EH (cell line): ENCODE results near the gene NIM1K.
"Not testable (repeated sequence)": the region's sequence is repeated elsewhere in the genome, so short reads cannot be mapped to it uniquely, and the experiment has no call there.

ENCODE experiments used
- DNase-seq: peaks from one replicate; pipeline ENCODE4 v3.0.0-alpha.2; 2015; ENCODE audit warnings: low read depth

Gene NIM1K

GRCh38 chr5:43230707-43231106, 38.7 kb downstream of the NIM1K start:
- DNase-seq = no peak

GRCh38 chr5:43231977-43232376, 40.0 kb downstream of the NIM1K start:
- peak; percentile 6 for DNase-seq

DNA sequence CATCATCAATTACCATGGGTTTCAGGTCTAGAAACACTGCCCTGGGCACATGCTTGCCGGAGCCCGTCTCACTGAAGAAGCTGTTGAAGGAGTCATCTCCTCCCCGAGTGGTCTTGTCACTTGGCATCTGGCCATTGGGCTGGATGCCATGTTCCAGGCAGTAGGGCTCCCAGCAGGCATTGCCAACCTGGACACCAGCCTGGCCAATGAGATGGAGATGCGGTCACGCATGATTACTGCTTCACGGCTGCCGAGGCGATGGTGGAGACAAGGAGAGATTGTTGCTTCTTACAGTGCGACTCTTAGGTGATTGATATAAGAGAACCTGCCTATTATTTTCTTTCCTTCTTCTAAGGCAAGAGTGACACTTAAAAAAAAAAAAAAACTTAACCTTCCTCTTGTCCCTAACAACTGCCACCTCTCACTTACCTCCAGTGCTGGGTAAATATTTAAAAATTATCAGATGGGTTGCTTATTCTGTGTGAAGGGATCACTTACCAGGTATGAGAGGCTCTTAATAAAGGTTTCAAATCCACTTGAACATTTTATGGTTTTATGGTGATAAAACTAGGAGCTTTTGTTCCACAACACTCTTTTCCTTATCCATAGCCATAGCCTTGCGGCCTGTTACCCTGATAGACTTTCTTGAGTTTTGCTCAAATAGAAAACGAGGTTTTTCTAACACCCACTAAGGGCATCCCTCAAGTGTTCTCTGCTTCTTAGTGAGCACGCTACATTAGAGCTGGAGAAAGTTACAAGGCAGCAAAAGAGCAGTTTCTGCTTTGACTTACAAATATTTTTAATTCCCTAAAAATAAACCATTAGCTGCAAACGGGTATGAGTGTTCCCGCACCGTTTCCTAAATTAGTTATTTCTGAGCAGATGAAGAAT, 41.2 kb downstream of the NIM1K start:
- no peak for DNase-seq

- no peak for DNase-seq
Observed at GRCh38 chr5:43233946-43234345, 41.9 kb downstream of the NIM1K start.

- no peak for DNase-seq
Observed at GRCh38 chr5:43236653-43237355, 44.8 kb downstream of the NIM1K start.

DNA sequence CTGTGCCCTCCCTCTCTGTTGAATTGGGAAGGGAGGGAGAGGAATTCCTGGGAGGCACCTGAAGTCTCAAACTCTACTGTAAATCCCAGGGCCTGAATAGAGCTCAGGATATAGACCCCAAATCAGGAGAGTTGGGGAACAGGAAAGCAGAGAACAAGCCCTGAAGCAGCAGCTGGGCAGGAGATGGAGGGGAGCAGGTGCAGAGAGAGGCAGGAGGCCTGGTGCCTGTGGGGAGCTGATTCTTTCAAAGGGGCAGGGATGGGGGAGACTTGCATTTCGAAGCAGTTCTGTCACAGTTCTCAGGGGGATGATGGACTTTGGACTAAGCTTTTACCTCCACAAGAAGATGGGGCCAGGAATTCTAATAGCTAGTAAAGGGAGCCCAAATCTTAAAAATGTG, 50.2 kb downstream of the NIM1K start:
- no peak for DNase-seq

GRCh38 chr5:43243270-43243669, 51.2 kb downstream of the NIM1K start:
- DNase-seq = no peak

GRCh38 chr5:43244823-43245565, 53.0 kb downstream of the NIM1K start:
- DNase-seq = no peak

DNA sequence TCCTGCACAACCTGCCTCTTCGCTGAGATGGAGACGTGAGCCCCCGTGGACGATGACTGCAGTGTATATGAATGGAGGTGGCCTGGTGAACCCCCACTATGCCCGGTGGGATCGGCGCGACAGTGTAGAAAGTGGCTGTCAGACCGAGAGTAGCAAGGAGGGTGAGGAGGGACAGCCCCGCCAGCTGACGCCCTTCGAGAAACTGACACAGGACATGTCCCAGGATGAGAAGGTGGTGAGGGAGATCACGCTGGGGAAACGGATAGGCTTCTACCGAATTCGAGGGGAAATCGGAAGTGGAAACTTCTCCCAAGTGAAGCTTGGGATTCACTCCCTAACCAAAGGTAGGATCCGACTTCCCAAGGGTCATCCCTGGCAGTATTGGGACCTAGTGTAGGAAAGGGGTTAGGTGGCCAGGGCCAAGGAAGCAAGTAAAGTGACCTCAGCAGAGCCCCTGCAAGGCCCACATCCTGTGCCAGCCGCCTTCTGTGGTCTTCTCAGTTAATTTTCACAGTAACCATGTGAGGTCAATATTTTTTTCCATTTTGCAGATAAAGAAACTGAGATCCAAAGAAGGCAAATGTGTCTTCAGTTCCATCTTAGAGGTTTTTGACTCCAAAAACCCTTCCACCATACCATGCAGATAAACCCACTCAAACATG, 53.8 kb downstream of the NIM1K start:
- DNase-seq = no peak

- DNase-seq = no peak
Observed at GRCh38 chr5:43251754-43252153, 59.7 kb downstream of the NIM1K start.

DNA sequence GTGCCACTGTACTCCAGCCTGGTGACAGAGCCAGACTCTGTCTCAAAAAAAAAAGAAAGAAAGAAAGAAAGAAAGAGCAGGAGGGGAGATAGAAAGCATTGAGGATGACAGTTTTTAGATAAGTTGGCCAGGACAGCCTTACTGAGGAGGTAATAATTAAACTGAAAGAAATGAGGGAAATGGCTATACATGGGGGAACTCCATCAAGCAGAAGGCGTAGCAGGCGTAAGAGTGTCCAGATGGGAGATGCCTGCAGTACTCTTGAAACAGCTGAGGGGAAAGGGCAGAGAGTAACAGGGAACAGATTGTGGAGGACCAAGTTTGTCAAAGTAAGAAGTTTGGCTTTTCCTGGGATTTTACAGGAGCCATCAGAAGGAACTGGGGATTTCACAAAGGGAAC, 63.7 kb downstream of the NIM1K start:
- DNase-seq = no peak

- no peak for DNase-seq
Observed at GRCh38 chr5:43256261-43256966, 64.4 kb downstream of the NIM1K start.

- no peak for DNase-seq
Observed at GRCh38 chr5:43258116-43258515, 66.1 kb downstream of the NIM1K start.

GRCh38 chr5:43262269-43262668, 70.2 kb downstream of the NIM1K start:
- DNase-seq = not testable (repeated sequence)

DNA sequence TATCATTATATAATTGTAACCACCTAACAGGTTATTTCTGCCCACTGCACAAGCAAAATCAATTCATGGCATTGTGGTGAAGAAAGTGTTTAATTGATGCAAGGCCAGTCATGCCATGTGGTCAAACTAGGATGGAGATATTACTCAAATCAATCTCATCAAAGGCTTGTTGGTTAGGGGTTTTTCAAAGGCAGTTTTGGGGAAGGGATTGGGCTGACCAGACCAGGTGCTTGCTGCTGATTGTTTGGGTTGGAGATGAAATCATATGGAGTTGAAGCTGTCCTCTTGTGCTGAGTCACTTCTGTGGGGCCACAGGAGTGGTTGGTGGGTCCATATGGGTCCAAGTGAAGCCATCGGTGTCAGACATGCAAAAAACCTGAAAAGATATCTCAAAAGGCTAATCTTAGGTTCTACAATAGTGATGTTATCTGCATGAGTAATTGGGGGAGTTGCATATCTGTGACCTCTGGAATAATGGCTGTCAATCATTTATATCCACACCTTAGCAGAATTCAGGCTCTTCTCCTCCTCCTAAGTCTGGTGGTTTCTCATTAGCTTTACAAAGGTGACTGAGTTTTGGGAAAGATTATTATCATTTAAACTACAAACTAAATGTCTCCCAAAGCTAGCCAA, 76.3 kb downstream of the NIM1K start:
- no peak for DNase-seq

DNA sequence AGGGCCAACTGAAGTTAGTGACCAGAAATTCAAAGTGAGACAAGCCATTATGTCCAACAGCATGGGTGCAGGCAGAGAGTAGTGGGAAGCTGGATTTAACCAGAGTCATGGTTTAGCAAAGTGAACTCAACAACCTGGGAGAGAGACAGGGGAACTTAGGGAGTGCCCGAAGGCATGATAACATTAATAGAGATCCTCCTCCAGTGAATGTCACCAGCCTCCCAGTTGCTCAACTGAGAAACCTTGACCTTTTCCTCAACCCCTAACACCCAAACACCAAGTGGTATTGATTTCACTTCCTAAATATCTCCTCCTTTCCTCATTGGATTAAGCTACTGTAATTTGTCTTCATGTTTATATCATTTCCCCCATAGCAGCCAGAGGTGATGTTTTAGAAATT, 78.6 kb downstream of the NIM1K start:
- no peak for DNase-seq

DNA sequence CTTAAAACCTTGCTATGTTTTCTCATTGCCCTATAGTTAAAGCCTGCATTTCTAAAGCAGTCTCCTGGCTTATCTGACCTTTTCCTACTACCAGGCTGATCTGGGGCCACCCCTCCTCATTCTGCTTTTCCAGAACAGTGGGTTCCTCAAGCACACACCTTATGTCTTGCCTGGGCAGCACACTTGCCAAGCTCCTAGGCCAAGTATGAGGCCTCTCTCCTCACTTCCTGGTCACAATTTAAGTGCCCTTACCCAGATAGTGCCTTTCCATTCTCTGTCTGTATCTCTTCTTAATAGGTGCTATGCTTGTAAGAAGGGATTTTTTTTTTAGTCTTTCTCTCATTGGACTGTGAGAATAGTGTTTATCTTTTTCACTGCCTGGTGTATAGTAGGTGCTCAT, 81.5 kb downstream of the NIM1K start:
- no peak for DNase-seq

- DNase-seq = no peak
Observed at GRCh38 chr5:43274435-43275114, 82.5 kb downstream of the NIM1K start.

- DNase-seq = no peak
Observed at GRCh38 chr5:43275391-43275790, 83.4 kb downstream of the NIM1K start.

DNA sequence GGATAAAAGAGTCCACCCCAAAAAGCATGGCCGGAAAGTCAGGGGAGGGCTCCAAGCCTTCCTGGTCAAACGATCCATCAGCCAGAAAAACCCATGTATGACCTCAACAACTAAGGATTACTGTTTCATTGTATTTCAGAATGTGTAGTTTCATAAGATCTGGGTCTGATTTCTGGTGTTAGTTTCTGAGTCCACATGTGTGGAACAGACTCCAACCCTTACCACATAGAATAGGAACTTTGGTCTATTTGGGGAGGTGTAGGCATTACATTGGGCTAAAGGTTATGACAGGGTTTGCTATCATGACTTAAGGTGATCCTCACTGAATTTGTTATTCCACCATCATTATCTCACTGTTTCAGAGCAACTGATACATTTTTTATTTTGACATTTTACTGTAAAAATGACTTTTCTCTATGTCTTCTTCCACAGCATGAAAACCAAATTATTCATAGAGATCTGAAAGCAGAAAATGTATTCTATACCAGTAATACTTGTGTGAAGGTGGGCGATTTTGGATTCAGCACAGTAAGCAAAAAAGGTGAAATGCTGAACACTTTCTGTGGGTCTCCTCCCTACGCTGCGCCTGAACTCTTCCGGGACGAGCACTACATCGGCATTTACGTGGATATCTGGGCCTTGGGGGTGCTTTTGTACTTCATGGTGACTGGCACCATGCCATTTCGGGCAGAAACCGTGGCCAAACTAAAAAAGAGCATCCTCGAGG, 87.7 kb downstream of the NIM1K start:
- DNase-seq = no peak
